GM12878 (cell line): ENCODE measurements around the gene NGFR. TPM values are rescaled to one million over a fixed set of nuclear protein-coding genes. Genes with fewer than 3 reads are reported as not detected.

Experiments
- ATAC-seq: fragments of 200-7000 bp; cut with Tn5 transposase; 3 replicates; pipeline ENCODE4 v1.9.1; 2020; ENCODE audit warnings: mild to moderate bottlenecking, moderate library complexity
- BruUV-seq: library from RNA; stranded (reverse); fragments of 400-500 nt; replicated peaks from 2 replicates; lab custom pipeline; 2021; lab: Mats Ljungman, UMichigan
- CTCF ChIA-PET: fragments of 300-600 bp; sonication (Branson Sonifier 250); formaldehyde crosslinking; extraction: SDS; loops from one replicate; lab custom pipeline; 2021; ENCODE audit warnings: inconsistent platforms; lab: Yijun Ruan, JAX
- POLR2A ChIA-PET: fragments of 350-600 bp; formaldehyde crosslinking; extraction: SDS; loops from one replicate; lab custom pipeline; 2021; ENCODE audit warnings: inconsistent platforms; lab: Charles Lee
- RAD21 ChIA-PET: fragments of 300-600 bp; sonication (Branson Sonifier 250); formaldehyde crosslinking; loops from one replicate; lab custom pipeline; 2023; ENCODE audit warnings: antibody characterized with exemption; ENCODE audit not compliant: unreplicated experiment; lab: Charles Lee
- SMC1A ChIA-PET: fragments of 300-600 bp; sonication (Branson Sonifier 250); formaldehyde crosslinking; loops from one replicate; lab custom pipeline; 2023; ENCODE audit not compliant: unreplicated experiment, uncharacterized antibody; lab: Charles Lee
- DNase-seq: peaks from one replicate; pipeline ENCODE4 v3.0.0-alpha.2; 2011; ENCODE audit warnings: low read depth, low spot score
- FAIRE-seq: peaks from 3 replicates; lab custom pipeline; 2011; peaks lifted over from hg19 to GRCh38; lab: Jason Lieb, UNC
- H2AFZ ChIP-seq: 2 replicates; pipeline ENCODE4 v1.6.0; 2011; ENCODE audit warnings: low read depth, low read length, control low read depth; ENCODE audit not compliant: control insufficient read depth
- H3K27ac ChIP-seq: 2 replicates; pipeline ENCODE4 v1.5.1; 2011; ENCODE audit warnings: control low read depth; ENCODE audit not compliant: control insufficient read depth, insufficient read depth
- H3K27me3 ChIP-seq, 2 experiments: replicated peaks in 1 of 2; 2 replicates each; pipeline versions ENCODE4 v1.6.0 to v1.6.1; 2011; ENCODE audit warnings: low read length in 1 of 2; ENCODE audit not compliant: control insufficient read depth in 2 of 2, insufficient read depth in 2 of 2
- H3K36me3 ChIP-seq, 2 experiments: 2 replicates each; pipeline ENCODE4 v1.5.1; 2011; ENCODE audit warnings: low read length in 1 of 2; ENCODE audit not compliant: control insufficient read depth in 2 of 2, insufficient read depth in 2 of 2
- H3K4me1 ChIP-seq: 2 replicates; pipeline ENCODE4 v1.6.1; 2011; ENCODE audit warnings: mild to moderate bottlenecking, low read length, moderate library complexity, mixed read lengths; ENCODE audit not compliant: control insufficient read depth, insufficient read depth
- H3K4me2 ChIP-seq: 2 replicates; pipeline ENCODE4 v1.6.0; 2011; ENCODE audit warnings: control low read depth; ENCODE audit not compliant: control insufficient read depth, insufficient read depth
- H3K4me3 ChIP-seq: fragments of 200-600 bp; sonication (generic); 2 replicates; pipeline ENCODE4 v1.5.1; 2016
- H3K79me2 ChIP-seq: 2 replicates; pipeline ENCODE4 v1.6.0; 2011; ENCODE audit warnings: low read length; ENCODE audit not compliant: control insufficient read depth, insufficient read depth
- H3K9ac ChIP-seq: 2 replicates; pipeline ENCODE4 v1.8.0; 2011; ENCODE audit warnings: low read length, control low read depth, mixed read lengths; ENCODE audit not compliant: control insufficient read depth, insufficient read depth
- H3K9me3 ChIP-seq: replicated peaks from 3 replicates; pipeline ENCODE4 v1.5.1; 2011; ENCODE audit warnings: mild to moderate bottlenecking, low read length; ENCODE audit not compliant: control insufficient read depth, insufficient read depth
- H4K20me1 ChIP-seq: 2 replicates; pipeline ENCODE4 v1.6.0; 2011; ENCODE audit not compliant: control insufficient read depth, insufficient read depth
- CREB1 ChIP-seq: IDR thresholded peaks from 2 replicates; pipeline ENCODE4 v1.6.1; 2012; ENCODE audit warnings: low read depth, mild to moderate bottlenecking, inconsistent platforms
- CREM ChIP-seq: IDR thresholded peaks from 2 replicates; pipeline ENCODE4 v1.6.1; 2014; ENCODE audit warnings: antibody characterized with exemption, low read depth
- CUX1 ChIP-seq: IDR thresholded peaks from 2 replicates; pipeline ENCODE4 v1.6.1; 2012; ENCODE audit warnings: improper control_type of control experiment, low read depth, low read length; ENCODE audit not compliant: insufficient replicate concordance
- GATAD2B ChIP-seq: fragments of 450-650 bp; conservative IDR thresholded peaks from 2 replicates; pipeline ENCODE4 v1.6.1; 2017; ENCODE audit warnings: low read depth, mild to moderate bottlenecking, moderate library complexity
- SMARCA5 ChIP-seq: fragments of 450-650 bp; IDR thresholded peaks from 2 replicates; pipeline ENCODE4 v1.6.1; 2017; ENCODE audit warnings: mild to moderate bottlenecking
- SMC3 ChIP-seq: IDR thresholded peaks from 2 replicates; pipeline ENCODE4 v1.6.1; 2011; ENCODE audit warnings: low read length, improper control_type of control experiment, borderline replicate concordance
- SREBF2 ChIP-seq: IDR thresholded peaks from 2 replicates; pipeline ENCODE4 v1.6.1; 2012; ENCODE audit warnings: mild to moderate bottlenecking, low read length
- SUZ12 ChIP-seq: fragments of 200-600 bp; sonication (generic); IDR thresholded peaks from one replicate; pipeline ENCODE4 v1.6.1; 2018; ENCODE audit warnings: antibody characterized with exemption, mild to moderate bottlenecking; ENCODE audit not compliant: unreplicated experiment
- TBL1XR1 ChIP-seq: IDR thresholded peaks from 2 replicates; pipeline ENCODE4 v1.6.1; 2012; ENCODE audit warnings: low read depth, low read length, improper control_type of control experiment
- ZNF207 ChIP-seq: fragments of 450-650 bp; IDR thresholded peaks from 2 replicates; pipeline ENCODE4 v1.6.1; 2014; ENCODE audit warnings: antibody characterized with exemption, mild to moderate bottlenecking, borderline replicate concordance
- ZNF217 ChIP-seq: fragments of 450-650 bp; IDR thresholded peaks from 2 replicates; pipeline ENCODE4 v1.6.1; 2017; ENCODE audit warnings: antibody characterized with exemption, mild to moderate bottlenecking
- ZZZ3 ChIP-seq: IDR thresholded peaks from 2 replicates; pipeline ENCODE4 v1.6.1; 2011; ENCODE audit warnings: low read depth; ENCODE audit not compliant: control insufficient read depth, insufficient read length
- WGBS: methylation state at CpG from one replicate; pipeline ENCODE4 v1.1.6; 2016; ENCODE audit warnings: low lambda C conversion rate; ENCODE audit not compliant: insufficient replicate concordance, insufficient coverage; ENCODE audit errors: missing lambda C conversion rate; 5-methylcytosine and 5-hydroxymethylcytosine counted together
- in situ Hi-C: fragments of 300-500 bp; cut with MboI; formaldehyde crosslinking; loops from 9 replicates; pipeline ENCODE4 v1.14.3; 2018; ENCODE audit warnings: mixed read lengths
- intact Hi-C: fragments of 100-400 bp; cut with micrococcal nuclease; formaldehyde crosslinking; loops from one replicate; pipeline ENCODE4 v1.14.2; 2022; ENCODE audit not compliant: unreplicated experiment
- polyA plus RNA-seq, 11 experiments: library from polyadenylated mRNA; depleted of rRNA in 4 of 11; unstranded in 6 of 11; stranded (reverse) in 5 of 11; fragments of >200 nt; fragmentation: Nextera tagmentation in 4 of 11; fragmentation: Illumina TruSeq in 1 of 11; extraction: Ambion mirVana in 4 of 11; extraction: Trizol in 1 of 11; gene quantifications; 1 replicate in 1 of 11; 2 replicates in 10 of 11; pipeline versions ENCODE4 v1.2.1 to v1.2.3, GENCODE V29; 2011 to 2016; ENCODE audit warnings: inconsistent platforms in 2 of 11, missing spikeins in 2 of 11, low read depth in 1 of 11
- total RNA-seq, 4 experiments: library from RNA; depleted of rRNA in 3 of 4; stranded (reverse); fragments of >200 nt in 3 of 4; fragmentation: Illumina TruSeq in 1 of 4; extraction: Trizol in 1 of 4; gene quantifications; 2 replicates each; pipeline versions ENCODE4 v1.2.1 to v1.2.3, GENCODE V29; 2013 to 2021
- TF ChIP-seq, protein P1 (sequence below): IDR thresholded peaks from 2 replicates; pipeline ENCODE4 v1.6.1; 2011; ENCODE audit warnings: mild to moderate bottlenecking, low read depth, low read length, moderate library complexity; ENCODE audit not compliant: insufficient replicate concordance

NGFR gene
- total and polyA plus RNA-seq, 10 of the 15 experiments (the other 5 are each of a cell fraction or from before 2014, with no cell fraction given) = 0.05 to 0.28 (median 0.08) TPM; not detected in 1

- Histone ChIP-seq H4K20me1 (no peaks in the 10 kb centered on the region), H3K4me1 (no peaks in the 10 kb centered on the region), H3K79me2 (no peaks in the 10 kb centered on the region), H3K9me3 (no peaks in the 10 kb centered on the region; the same call in 2 of the 3 replicates), H3K9ac (no peak overlapping the region), H3K4me2 (no peak overlapping the region), H3K4me3 (no peak overlapping the region), H2AFZ (no peak overlapping the region), H3K36me3 (no peaks in the 10 kb centered on the region), H3K27ac (no peak overlapping the region), H3K27me3 (0 out of 4 replicates have a peak, but pooled peaks cover 0 to 2% of the 10 kb centered on the region in 2 experiments)
- WGBS = 31% methylated on average over 6 of the region's 6 CpGs
- in situ Hi-C loops (no loop called here), intact Hi-C loops (loop anchor here (2.0 kb wide), 1 partner anchor 140 kb away; no protein-coding TSS in a partner anchor)
- FAIRE-seq (no peak), ATAC-seq (no peak), DNase-seq (no peak)
- RAD21 ChIA-PET = no interaction called here
- POLR2A ChIA-PET = no interaction called here
- no TSS peak for BruUV-seq
- SMC1A ChIA-PET = no interaction called here
- TF ChIP-seq CREM (no peak), SUZ12 (no peak), SMARCA5 (no peak), CUX1 (no peak), ZNF207 (no peak), GATAD2B (no peak), SMC3 (no peak), SREBF2 (no peak), CREB1 (no peak), TBL1XR1 (no peak), ZZZ3 (no peak), ZNF217 (no peak)
- TF ChIP-seq, protein P1, sequence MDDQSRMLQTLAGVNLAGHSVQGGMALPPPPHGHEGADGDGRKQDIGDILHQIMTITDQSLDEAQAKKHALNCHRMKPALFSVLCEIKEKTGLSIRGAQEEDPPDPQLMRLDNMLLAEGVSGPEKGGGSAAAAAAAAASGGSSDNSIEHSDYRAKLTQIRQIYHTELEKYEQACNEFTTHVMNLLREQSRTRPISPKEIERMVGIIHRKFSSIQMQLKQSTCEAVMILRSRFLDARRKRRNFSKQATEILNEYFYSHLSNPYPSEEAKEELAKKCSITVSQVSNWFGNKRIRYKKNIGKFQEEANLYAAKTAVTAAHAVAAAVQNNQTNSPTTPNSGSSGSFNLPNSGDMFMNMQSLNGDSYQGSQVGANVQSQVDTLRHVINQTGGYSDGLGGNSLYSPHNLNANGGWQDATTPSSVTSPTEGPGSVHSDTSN = no peak
- CTCF ChIA-PET = no interaction called here
These were observed 54.2 kb downstream of the NGFR start for GRCh38 chr17:49549311-49549605.
